ENCODE data around the gene EFNA2. TPM values are rescaled to one million over a fixed set of nuclear protein-coding genes. Genes with fewer than 3 reads are reported as not detected.

EFNA2 gene
- total RNA-seq, 1 donor from 2014 or later, result 17.6 TPM

GRCh38 chr19:1262623-1263123, 23.0 kb upstream of the EFNA2 start:
- no peak for TF ChIP-seq CTCF (conservative IDR thresholded peaks at IDR 0.05)
- Mint-ChIP-seq H3K36me3 (peaks cover under 1% of the 10 kb centered on the region), H3K9me3 (no peaks in the 10 kb centered on the region), H3K4me1 (ENCODE audit: unreplicated experiment) (peaks cover 39% of the 10 kb centered on the region), H3K27ac (peak overlapping the region; percentile 97), H3K4me3 (peak overlapping the region; percentile 73), H3K27me3 (peaks cover 3% of the 10 kb centered on the region)
- no peak for DNase-seq (ENCODE audit: extremely low spot score, unreplicated experiment)

GRCh38 chr19:1263188-1263587, 22.5 kb upstream of the EFNA2 start:
- H3K4me3 Mint-ChIP-seq, result peak overlapping the region; percentile 73
- H3K27ac Mint-ChIP-seq, result peak overlapping the region; percentile 97
- no peak for DNase-seq (ENCODE audit: extremely low spot score, unreplicated experiment)
- no peaks in the 10 kb centered on the region for H3K36me3 Mint-ChIP-seq
- peaks cover 34% of the 10 kb centered on the region for H3K4me1 Mint-ChIP-seq (ENCODE audit: unreplicated experiment)
- no peak for TF ChIP-seq CTCF (conservative IDR thresholded peaks at IDR 0.05)
- H3K9me3 Mint-ChIP-seq, result no peaks in the 10 kb centered on the region
- H3K27me3 Mint-ChIP-seq, result peaks cover 3% of the 10 kb centered on the region

- peak overlapping the region; percentile 97 for H3K27ac Mint-ChIP-seq
- peaks cover 3% of the 10 kb centered on the region for H3K27me3 Mint-ChIP-seq
- no peak for TF ChIP-seq CTCF (conservative IDR thresholded peaks at IDR 0.05)
- no peaks in the 10 kb centered on the region for H3K36me3 Mint-ChIP-seq
- H3K4me3 Mint-ChIP-seq, result peak overlapping the region; percentile 80
- H3K9me3 Mint-ChIP-seq, result no peaks in the 10 kb centered on the region
- DNase-seq (ENCODE audit: extremely low spot score, unreplicated experiment), result no peak
- peaks cover 26% of the 10 kb centered on the region for H3K4me1 Mint-ChIP-seq (ENCODE audit: unreplicated experiment)
These were observed 20.7 kb upstream of the EFNA2 start for GRCh38 chr19:1264801-1265614.

GRCh38 chr19:1265615-1266128, 20.0 kb upstream of the EFNA2 start:
- DNase-seq (ENCODE audit: extremely low spot score, unreplicated experiment), result no peak
- Mint-ChIP-seq H3K4me3 (peak overlapping the region; percentile 80), H3K27ac (peak overlapping the region; percentile 97), H3K4me1 (ENCODE audit: unreplicated experiment) (peaks cover 31% of the 10 kb centered on the region), H3K9me3 (no peaks in the 10 kb centered on the region), H3K27me3 (peaks cover 3% of the 10 kb centered on the region), H3K36me3 (peaks cover 1% of the 10 kb centered on the region)
- no peak for TF ChIP-seq CTCF (conservative IDR thresholded peaks at IDR 0.05)

GRCh38 chr19:1266129-1266915, 19.4 kb upstream of the EFNA2 start:
- Mint-ChIP-seq H3K36me3 (peaks cover 7% of the 10 kb centered on the region), H3K4me1 (ENCODE audit: unreplicated experiment) (peaks cover 36% of the 10 kb centered on the region), H3K4me3 (peak overlapping the region; percentile 71), H3K9me3 (no peaks in the 10 kb centered on the region), H3K27ac (peak overlapping the region; percentile 97), H3K27me3 (peaks cover 3% of the 10 kb centered on the region)
- DNase-seq (ENCODE audit: extremely low spot score, unreplicated experiment), result no peak
- no peak for TF ChIP-seq CTCF (conservative IDR thresholded peaks at IDR 0.05)
